Naive thymus-derived CD8-positive, alpha-beta T cell (primary cell): ENCODE data around the gene RBM12. TPM values are rescaled to one million over a fixed set of nuclear protein-coding genes. Genes with fewer than 3 reads are reported as not detected.

Source experiments
- ATAC-seq, 2 donors: fragments of 150-1000 bp; cut with Tn5 transposase in 1 of 2; sonication (Bioruptor Pico), chemical (Tn5 transposase) in 1 of 2; 1 replicate in 1 of 2; 2 replicates in 1 of 2; pipeline ENCODE4 v1.10.0; 2021; ENCODE audit warnings: mild to moderate bottlenecking in 2 of 2, moderate library complexity in 2 of 2
- POLR2A ChIA-PET: fragments of 350-600 bp; sonication (Branson Sonifier 250); formaldehyde crosslinking; loops from one replicate; lab custom pipeline; 2021; ENCODE audit warnings: antibody characterized with exemption; lab: Charles Lee
- DNase-seq, 10 donors: peaks; one replicate each; pipeline versions ENCODE4 v3.0.0 to v3.0.0-alpha.2; 2020 to 2022
- H3K27ac Mint-ChIP-seq, 10 donors: one replicate each; pipeline ENCODE4 v1.8.0; 2020 to 2022; ENCODE audit warnings: mild to moderate bottlenecking in 10 of 10, mixed read lengths in 10 of 10, moderate library complexity in 4 of 10, inconsistent platforms in 1 of 10
- H3K27me3 Mint-ChIP-seq, 5 donors: one replicate each; pipeline ENCODE4 v1.8.0; 2021 to 2022; ENCODE audit warnings: mixed read lengths in 5 of 5
- H3K36me3 Mint-ChIP-seq, 3 donors: one replicate each; pipeline ENCODE4 v1.8.0; 2020 to 2022; ENCODE audit warnings: mixed read lengths in 3 of 3, mild to moderate bottlenecking in 2 of 3, inconsistent platforms in 1 of 3
- H3K4me1 Mint-ChIP-seq, 4 donors: one replicate each; pipeline ENCODE4 v1.8.0; 2021 to 2022; ENCODE audit warnings: mixed read lengths in 4 of 4
- H3K4me3 Mint-ChIP-seq, 10 donors: one replicate each; pipeline ENCODE4 v1.8.0; 2020 to 2022; ENCODE audit warnings: mild to moderate bottlenecking in 10 of 10, mixed read lengths in 10 of 10, moderate library complexity in 6 of 10, inconsistent platforms in 1 of 10
- H3K9me3 Mint-ChIP-seq, 9 donors: one replicate each; pipeline ENCODE4 v1.8.0; 2020 to 2022; ENCODE audit warnings: mixed read lengths in 9 of 9, mild to moderate bottlenecking in 3 of 9, inconsistent platforms in 1 of 9, moderate library complexity in 1 of 9
- polyA plus RNA-seq, 3 donors: library from polyadenylated mRNA; unstranded; fragments of 300-500 nt; fragmentation: Illumina TruSeq; gene quantifications; one replicate each; pipeline ENCODE4 v1.2.3, GENCODE V29; 2021
- total RNA-seq, 8 experiments: library from RNA in 2 of 8; stranded (reverse) in 2 of 8; gene quantifications; one replicate each; pipeline ENCODE4 v1.2.3 and lab custom pipeline; 2021 to 2026

RBM12 gene
- total and polyA plus RNA-seq, 5 experiments from 2014 or later: 35.2 to 132 (median 43.7) TPM

DNA sequence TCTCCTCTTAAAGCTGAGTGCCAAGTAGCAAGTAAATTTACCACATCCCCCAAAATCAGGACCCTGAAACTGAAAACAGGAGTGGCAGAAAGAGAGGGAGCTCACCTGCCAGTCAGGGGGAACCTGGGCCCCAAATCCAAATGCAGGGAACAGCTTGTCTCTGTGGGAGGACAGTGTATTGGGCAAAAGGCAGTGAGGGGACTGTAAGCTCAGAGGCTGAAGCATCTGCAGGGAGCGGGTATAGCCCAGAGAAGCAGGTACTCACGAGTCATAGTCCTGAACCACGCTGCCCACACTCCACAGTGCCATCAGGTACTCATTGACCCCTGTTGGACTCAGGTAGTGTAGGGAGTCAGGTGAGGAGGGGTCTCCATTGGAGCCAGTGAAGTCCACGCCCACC, 34.1 kb downstream of the RBM12 start:
- POLR2A ChIA-PET: interaction anchor here (1.1 kb wide), 2 partner anchors 9 to 69 kb away, joined by 3 to 4 read pairs; partner anchors contain the start of genes NFS1 and ROMO1
- no peaks in the 10 kb centered on the region for H3K9me3 Mint-ChIP-seq
- peaks cover 10 to 20% (median 15%) of the 10 kb centered on the region in 4 donors for H3K4me1 Mint-ChIP-seq
- no peak overlapping the region for H3K4me3 Mint-ChIP-seq
- DNase-seq (no peak), ATAC-seq (no peak)
- H3K36me3 Mint-ChIP-seq: peaks cover 3 to 70% (median 24%) of the 10 kb centered on the region in 3 donors
- peak overlapping the region in 2 of 10 donors; percentile 36 to 48 for H3K27ac Mint-ChIP-seq
- H3K27me3 Mint-ChIP-seq: no peaks in the 10 kb centered on the region

DNA sequence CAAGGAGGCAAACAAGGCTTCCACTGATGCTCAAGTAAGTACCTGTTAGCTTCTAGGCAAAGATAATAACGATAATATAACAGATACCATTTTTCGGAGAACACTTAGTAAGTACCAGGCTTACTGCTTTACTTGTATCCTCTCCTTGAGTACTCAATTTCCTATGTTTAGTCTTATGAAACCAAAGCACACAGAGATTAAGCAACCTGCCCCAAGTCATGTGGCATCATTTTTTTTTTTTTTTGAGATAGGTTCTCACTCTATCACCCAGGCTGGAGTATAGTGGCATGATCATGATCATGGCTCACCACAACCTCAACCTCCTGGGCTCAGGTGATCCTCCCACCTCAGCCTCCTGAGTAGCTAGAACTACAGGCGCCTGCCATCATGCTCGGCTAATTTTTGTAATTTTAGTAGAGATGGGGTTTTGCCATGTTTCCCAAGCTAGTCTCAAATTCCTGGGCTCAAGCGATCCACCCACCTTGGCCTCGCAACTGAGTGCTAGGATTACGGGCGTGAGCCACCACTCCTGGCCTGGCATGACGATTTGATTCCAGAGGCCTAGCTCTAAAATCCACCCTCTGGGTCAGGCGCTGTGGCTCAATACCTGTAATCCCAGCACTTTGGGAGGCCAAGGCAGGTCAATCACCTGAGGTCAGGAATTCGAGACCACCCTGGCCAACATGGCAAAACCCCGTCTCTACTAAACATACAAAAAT, 35.1 kb downstream of the RBM12 start:
- peaks cover 4 to 78% (median 27%) of the 10 kb centered on the region in 3 donors for H3K36me3 Mint-ChIP-seq
- POLR2A ChIA-PET: interaction anchor here (1.1 kb wide), 1 partner anchor 70 kb away, joined by 3 read pairs; the partner anchor contains the start of genes NFS1 and ROMO1
- no peaks in the 10 kb centered on the region for H3K27me3 Mint-ChIP-seq
- DNase-seq: no peak
- peaks cover 2 to 11% (median 8%) of the 10 kb centered on the region in 4 donors for H3K4me1 Mint-ChIP-seq
- no peak overlapping the region for H3K4me3 Mint-ChIP-seq
- H3K27ac Mint-ChIP-seq: peak overlapping the region in 4 of 10 donors; percentile 14 to 55 (median 46)
- H3K9me3 Mint-ChIP-seq: no peaks in the 10 kb centered on the region
- ATAC-seq: no peak

DNA sequence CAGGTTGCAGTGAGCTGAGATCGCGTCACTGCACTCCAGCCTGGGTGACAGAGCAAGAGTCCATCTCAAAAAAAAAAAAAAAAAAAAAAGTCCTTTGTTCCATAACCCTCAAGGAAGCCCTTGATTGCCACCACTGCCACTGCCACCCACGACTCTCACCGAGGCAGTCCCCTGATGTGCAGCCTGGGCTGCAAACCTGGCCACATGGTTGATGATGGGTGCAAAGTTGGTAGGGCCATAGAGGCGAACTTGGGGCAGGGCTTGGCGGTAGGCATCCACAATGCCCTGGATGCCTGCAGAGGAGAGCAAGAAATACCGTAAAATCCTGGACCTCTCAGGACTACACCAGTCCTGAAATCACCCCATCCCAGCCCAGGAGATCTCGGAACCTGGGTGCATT, 37.6 kb downstream of the RBM12 start:
- Mint-ChIP-seq H3K9me3 (no peaks in the 10 kb centered on the region), H3K27me3 (no peaks in the 10 kb centered on the region), H3K4me3 (no peak overlapping the region), H3K4me1 (peaks cover 0 to 2% (median 0%) of the 10 kb centered on the region in 4 donors), H3K27ac (no peak overlapping the region), H3K36me3 (peaks cover 4 to 72% (median 27%) of the 10 kb centered on the region in 3 donors)
- POLR2A ChIA-PET: interaction anchor here (1.1 kb wide), 1 partner anchor 9 kb away, joined by 3 read pairs; no protein-coding TSS in a partner anchor
- no peak for ATAC-seq
- DNase-seq: peak in 1 of 10 donors; percentile 5

DNA sequence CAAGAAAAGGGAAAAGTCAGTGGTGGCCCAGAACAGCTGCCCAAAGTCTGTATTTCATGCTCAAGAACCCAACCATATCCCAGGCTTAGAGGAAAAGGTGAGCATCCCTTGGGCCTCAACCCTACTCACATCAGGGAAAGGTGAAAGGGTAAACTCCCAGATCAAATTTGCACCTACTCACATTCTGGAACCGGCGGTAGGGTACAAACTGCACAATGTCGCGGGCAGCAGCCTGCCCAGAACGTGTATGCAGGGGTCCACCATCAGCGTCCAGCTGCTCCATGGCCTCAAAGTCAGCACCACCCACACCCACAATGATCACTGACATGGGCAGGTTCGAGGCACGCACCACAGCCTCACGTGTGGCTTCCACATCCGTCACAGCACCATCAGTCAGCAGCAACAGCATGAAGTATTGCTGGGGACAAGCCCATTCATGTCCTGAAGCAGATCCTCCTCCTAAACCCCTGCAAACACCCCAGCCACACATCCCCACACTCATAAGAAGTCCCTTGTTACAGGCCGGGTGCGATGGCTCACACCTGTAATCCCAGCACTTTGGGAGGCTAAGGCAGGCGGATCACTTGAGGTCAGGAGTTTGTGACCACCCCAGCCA, 38.2 kb downstream of the RBM12 start:
- Mint-ChIP-seq H3K9me3 (no peaks in the 10 kb centered on the region), H3K36me3 (peaks cover 4 to 65% (median 27%) of the 10 kb centered on the region in 3 donors), H3K4me1 (no peaks in the 10 kb centered on the region), H3K4me3 (no peak overlapping the region), H3K27me3 (no peaks in the 10 kb centered on the region), H3K27ac (peak overlapping the region in 3 of 10 donors; percentile 40 to 67 (median 60))
- DNase-seq: peak in 1 of 10 donors; percentile 6
- POLR2A ChIA-PET: interaction anchor here (1.1 kb wide), 1 partner anchor 8 kb away, joined by 3 read pairs; no protein-coding TSS in a partner anchor
- ATAC-seq: no peak

DNA sequence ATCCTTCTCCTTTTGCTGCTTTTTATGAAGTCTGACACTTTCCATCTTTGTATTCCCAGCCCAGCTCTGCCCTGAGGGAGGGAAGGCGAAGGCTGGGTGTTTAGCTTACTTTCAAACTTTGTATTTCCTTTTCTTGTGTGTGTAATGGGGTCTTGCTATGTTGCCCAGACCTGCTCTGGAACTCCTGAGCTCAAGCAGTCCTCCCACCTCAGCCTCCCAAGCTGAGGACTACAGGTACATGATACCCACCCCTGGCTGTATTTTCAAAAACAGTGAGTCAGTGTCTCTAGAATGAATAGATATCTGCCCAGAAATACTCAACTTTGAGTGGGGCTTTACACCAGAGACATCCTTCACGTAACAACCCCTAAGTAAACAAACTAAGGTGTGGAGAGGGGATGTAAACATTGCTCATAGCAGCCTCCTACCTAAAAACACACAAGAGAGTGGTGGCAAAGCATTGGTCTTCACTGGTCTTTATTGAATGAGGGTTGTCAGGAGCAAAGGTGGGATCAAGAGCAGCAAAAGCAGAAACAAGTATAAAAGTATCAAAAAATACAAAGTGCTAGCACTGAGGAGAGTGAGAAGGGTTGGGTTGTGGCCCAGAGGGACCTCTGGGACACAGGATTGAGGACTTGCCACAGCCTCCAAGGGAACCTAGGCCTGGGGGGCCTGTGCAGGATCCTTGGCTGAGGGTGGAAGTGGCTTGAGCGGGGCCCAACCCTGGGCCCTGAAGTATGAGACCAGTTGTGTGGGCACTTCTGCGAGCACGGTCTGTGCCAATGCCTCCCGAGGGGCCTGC, 38.9 kb downstream of the RBM12 start:
- Mint-ChIP-seq H3K27me3 (no peaks in the 10 kb centered on the region), H3K9me3 (no peaks in the 10 kb centered on the region), H3K4me1 (no peaks in the 10 kb centered on the region), H3K36me3 (peaks cover 4 to 58% (median 27%) of the 10 kb centered on the region in 3 donors), H3K27ac (peak overlapping the region in 8 of 10 donors; percentile 27 to 83 (median 52)), H3K4me3 (no peak overlapping the region)
- POLR2A ChIA-PET: no interaction called here
- DNase-seq: peak in 1 of 10 donors; percentile 9
- no peak for ATAC-seq

DNA sequence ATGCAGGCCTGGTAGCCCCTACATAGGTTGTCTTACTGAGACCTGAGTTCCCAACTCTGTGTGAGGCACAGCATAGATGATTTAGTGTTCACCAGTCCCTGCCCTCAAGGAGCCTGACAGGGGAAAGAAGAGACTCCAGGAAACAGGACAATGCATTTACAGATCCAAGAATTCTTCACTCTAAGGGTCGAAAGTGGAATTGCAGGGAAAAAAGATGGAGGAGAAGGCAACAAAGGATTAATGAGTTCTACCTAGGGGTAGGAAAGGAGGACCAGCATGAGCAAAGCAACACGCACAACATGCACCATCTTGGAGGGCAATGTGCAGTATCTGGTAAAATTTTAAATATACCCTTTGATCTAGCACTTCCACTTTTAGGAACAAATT, 43.1 kb downstream of the RBM12 start:
- ATAC-seq (no peak), DNase-seq (no peak)
- POLR2A ChIA-PET: interaction anchor here (2.4 to 8.2 kb wide), 2 partner anchors 20 to 42 kb away, joined by 5 to 101 read pairs; partner anchors contain the start of genes CPNE1 and RBM12
- peak overlapping the region in 7 of 10 donors; percentile 19 to 77 (median 37) for H3K27ac Mint-ChIP-seq
- peaks cover 4 to 18% (median 11%) of the 10 kb centered on the region in 3 donors for H3K36me3 Mint-ChIP-seq
- H3K4me1 Mint-ChIP-seq: peaks cover 13 to 32% (median 29%) of the 10 kb centered on the region in 4 donors
- no peaks in the 10 kb centered on the region for H3K27me3 Mint-ChIP-seq
- H3K4me3 Mint-ChIP-seq: no peak overlapping the region
- H3K9me3 Mint-ChIP-seq: no peaks in the 10 kb centered on the region

DNA sequence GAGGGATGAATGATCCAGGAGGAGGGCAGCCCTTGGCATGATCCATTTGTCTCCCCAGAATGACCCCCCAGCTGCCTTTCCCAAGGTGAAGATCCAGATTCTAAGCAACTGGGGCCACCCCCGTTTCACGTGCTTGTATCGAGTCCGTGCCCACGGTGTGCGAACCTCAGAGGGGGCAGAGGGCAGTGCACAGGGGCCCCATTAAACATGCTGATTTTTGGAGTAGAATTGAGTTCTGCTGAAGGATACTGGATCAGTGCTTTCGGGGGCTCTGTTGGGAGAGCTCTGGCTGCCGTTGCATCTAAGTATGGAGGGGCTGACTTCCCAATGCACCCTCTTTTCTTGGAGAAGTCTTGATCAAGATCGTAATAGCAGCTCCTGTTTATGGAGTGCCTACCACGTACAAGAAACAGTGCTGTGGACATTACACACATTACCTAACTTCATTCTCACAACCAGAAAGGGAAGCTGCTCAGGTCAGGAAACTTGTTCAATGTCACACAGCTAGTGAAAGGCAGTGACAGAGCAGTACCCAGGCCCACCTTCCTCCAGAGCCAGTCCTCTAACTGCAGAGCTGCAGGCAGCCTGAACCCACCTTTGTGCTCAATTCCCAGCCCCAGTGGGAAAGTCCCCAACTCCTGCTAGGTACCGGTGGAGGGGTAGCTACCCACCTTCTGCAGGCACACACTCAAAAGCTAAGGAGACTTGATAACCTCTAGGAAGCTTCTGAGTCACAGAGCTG, 43.7 kb downstream of the RBM12 start:
- DNase-seq (no peak), ATAC-seq (no peak)
- H3K4me1 Mint-ChIP-seq: peaks cover 13 to 36% (median 32%) of the 10 kb centered on the region in 4 donors
- POLR2A ChIA-PET: interaction anchor here (1.7 to 8.2 kb wide), 3 partner anchors 12 to 43 kb away, joined by 3 to 101 read pairs (median 5); partner anchors contain the start of genes CPNE1 and RBM12
- no peaks in the 10 kb centered on the region for H3K27me3 Mint-ChIP-seq
- peak overlapping the region in 7 of 10 donors; percentile 37 to 77 (median 52) for H3K27ac Mint-ChIP-seq
- H3K9me3 Mint-ChIP-seq: no peaks in the 10 kb centered on the region
- peak overlapping the region in 1 of 10 donors; percentile 24 for H3K4me3 Mint-ChIP-seq
- H3K36me3 Mint-ChIP-seq: peaks cover 4 to 13% (median 6%) of the 10 kb centered on the region in 3 donors

DNA sequence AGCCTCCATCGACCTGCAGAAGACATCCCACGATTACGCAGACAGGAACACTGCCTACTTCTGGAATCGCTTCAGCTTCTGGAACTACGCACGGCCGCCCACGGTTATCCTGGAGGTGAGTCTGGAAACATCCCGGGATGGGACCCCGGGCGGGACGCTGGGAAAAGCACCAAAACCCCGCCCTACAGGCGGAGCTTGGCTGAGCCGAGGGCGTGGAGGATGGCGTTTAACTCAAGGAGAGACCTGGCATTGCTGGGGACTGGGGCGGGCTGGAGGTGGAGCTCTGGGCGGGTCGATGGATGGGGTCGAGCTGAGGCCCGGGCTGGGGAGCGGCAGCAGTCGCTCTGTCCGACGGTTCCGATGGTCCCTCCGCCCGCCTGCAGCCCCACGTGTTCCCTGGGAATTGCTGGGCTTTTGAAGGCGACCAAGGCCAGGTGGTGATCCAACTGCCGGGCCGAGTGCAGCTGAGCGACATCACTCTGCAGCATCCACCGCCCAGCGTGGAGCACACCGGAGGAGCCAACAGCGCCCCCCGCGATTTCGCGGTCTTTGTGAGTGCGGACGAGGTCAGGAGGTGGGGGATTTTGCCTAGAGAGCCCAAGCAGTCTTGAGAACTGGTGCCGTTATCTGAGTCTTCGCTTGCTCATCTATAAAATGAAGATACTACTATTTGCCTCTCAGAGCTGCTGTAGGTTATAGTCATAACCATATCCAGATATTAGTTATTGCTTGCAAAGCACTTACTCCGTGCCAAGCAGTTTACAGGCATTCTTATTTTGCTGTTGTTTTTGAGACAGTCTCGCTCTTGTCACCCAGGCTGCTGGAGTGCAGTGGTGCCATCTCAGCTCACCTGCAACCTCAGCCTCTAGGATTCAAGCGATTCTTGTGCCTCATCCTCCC, 45.3 kb downstream of the RBM12 start:
- DNase-seq: peak; percentile 65 to 83 (median 71)
- POLR2A ChIA-PET: interaction anchor here (0.6 to 8.2 kb wide), 14 partner anchors 8 to 334 kb away, joined by 3 to 101 read pairs (median 5); partner anchors contain the start of genes CPNE1, ERGIC3, NFS1 and PHF20
- Mint-ChIP-seq H3K36me3 (peaks cover 0 to 2% (median 0%) of the 10 kb centered on the region in 3 donors), H3K9me3 (peaks cover 0 to 3% (median 0%) of the 10 kb centered on the region in 9 donors), H3K27me3 (no peaks in the 10 kb centered on the region), H3K27ac (peak overlapping the region; percentile 66 to 95 (median 87)), H3K4me3 (peak overlapping the region; percentile 87 to 93 (median 89)), H3K4me1 (peaks cover 16 to 44% (median 39%) of the 10 kb centered on the region in 4 donors)
- ATAC-seq: peak; percentile 27 to 33

DNA sequence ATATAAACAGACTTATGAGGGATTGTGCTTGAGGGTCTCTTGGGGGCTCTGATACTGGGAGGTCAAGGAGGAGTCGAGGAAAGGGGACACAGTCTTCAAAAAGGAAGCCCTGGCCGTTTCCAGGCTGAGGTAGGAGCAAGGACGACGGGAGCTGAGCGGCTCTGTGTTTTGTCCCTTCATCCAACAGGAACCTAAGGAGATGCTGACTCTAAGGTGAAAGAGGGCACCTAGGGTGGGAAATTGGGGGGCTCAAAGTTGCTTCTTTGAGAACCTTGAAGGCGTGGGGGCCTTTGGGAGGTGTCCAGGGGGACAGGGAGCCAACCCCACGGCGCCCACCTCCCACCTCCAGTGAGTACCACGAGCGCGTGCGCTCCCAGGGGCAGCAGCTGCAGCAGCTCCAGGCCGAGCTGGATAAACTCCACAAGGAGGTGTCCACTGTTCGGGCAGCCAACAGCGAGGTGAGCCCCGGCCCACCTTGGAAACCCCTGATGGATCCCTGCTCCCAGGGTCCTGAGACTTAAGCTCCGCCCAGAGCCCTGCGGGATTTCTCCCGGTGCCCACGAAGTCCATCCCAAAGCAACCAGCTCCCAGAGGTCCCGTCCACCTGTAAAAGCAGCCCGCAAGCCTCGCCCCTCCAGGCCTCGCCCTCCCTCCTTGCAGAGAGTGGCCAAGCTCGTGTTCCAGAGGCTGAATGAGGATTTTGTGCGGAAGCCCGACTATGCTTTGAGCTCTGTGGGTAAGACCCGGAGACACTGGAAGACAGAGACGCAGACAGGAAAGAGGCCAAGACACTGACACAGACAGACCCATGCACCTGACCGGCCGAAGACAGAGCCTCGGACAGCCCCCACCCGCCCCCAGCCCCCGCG, 46.2 kb downstream of the RBM12 start:
- peak overlapping the region; percentile 31 to 100 (median 84) for H3K27ac Mint-ChIP-seq
- peaks cover 0 to 2% (median 0%) of the 10 kb centered on the region in 3 donors for H3K36me3 Mint-ChIP-seq
- H3K27me3 Mint-ChIP-seq: no peaks in the 10 kb centered on the region
- peak in 3 of 10 donors; percentile 19 to 27 (median 25) for DNase-seq
- H3K4me3 Mint-ChIP-seq: peak overlapping the region; percentile 87 to 95 (median 90)
- no peak for ATAC-seq
- peaks cover 16 to 45% (median 39%) of the 10 kb centered on the region in 4 donors for H3K4me1 Mint-ChIP-seq
- POLR2A ChIA-PET: interaction anchor here (1.0 to 8.2 kb wide), 9 partner anchors 8 to 335 kb away, joined by 3 to 101 read pairs (median 6); partner anchors contain the start of genes CPNE1, ERGIC3, NFS1 and PHF20
- peaks cover 0 to 3% (median 0%) of the 10 kb centered on the region in 9 donors for H3K9me3 Mint-ChIP-seq
